Right lobe of liver (tissue), 6 donors: Measurements from ENCODE around the gene TREML1. TPM values are rescaled to one million over a fixed set of nuclear protein-coding genes. Genes with fewer than 3 reads are reported as not detected.

ENCODE experiments used
- ATAC-seq, 4 donors: fragments of 200-7000 bp; cut with Tn5 transposase; one replicate each; pipeline ENCODE4 v1.9.1; 2020; ENCODE audit warnings: mild to moderate bottlenecking in 4 of 4, moderate library complexity in 4 of 4
- DNase-seq, 3 donors: peaks; one replicate each; pipeline ENCODE4 v3.0.0-alpha.2; 2020
- H3K27ac ChIP-seq, 3 donors: fragments of 200-600 bp; one replicate each; pipeline ENCODE4 v1.8.0; 2022
- H3K27me3 ChIP-seq, 2 donors: fragments of 200-600 bp; one replicate each; pipeline ENCODE4 v1.8.0; 2022
- H3K36me3 ChIP-seq, 4 donors: fragments of 200-600 bp; sonication (generic) in 1 of 4; one replicate each; pipeline versions ENCODE4 v1.5.1 to v1.8.0; 2017 to 2022; ENCODE audit warnings: control low read depth in 1 of 4
- H3K4me1 ChIP-seq, 4 donors: fragments of 200-600 bp; sonication (generic) in 1 of 4; one replicate each; pipeline versions ENCODE4 v1.5.1 to v1.8.0; 2017 to 2022; ENCODE audit warnings: control low read depth in 1 of 4
- H3K4me3 ChIP-seq, 3 donors: fragments of 200-600 bp; one replicate each; pipeline ENCODE4 v1.8.0; 2022
- H3K9me3 ChIP-seq, 4 donors: fragments of 200-600 bp; sonication (generic) in 1 of 4; one replicate each; pipeline versions ENCODE4 v1.5.1 to v1.8.0; 2017 to 2022; ENCODE audit warnings: control low read depth in 1 of 4
- POLR2A ChIP-seq: fragments of 450-650 bp; IDR thresholded peaks from one replicate; pipeline ENCODE4 v1.6.1; 2017; ENCODE audit warnings: antibody characterized with exemption, mild to moderate bottlenecking
- WGBS: methylation state at CpG from one replicate; pipeline ENCODE4 v1.1.6; 2018; ENCODE audit warnings: low coverage, low lambda C conversion rate; ENCODE audit not compliant: insufficient coverage; ENCODE audit errors: missing lambda C conversion rate; 5-methylcytosine and 5-hydroxymethylcytosine counted together
- intact Hi-C, 2 donors: fragments of 100-400 bp; cut with DNase I; formaldehyde crosslinking; loops; one replicate each; pipeline versions ENCODE4 v1.11.2 to v1.14.1; 2022
- total RNA-seq, 6 experiments: library from RNA; depleted of rRNA in 2 of 6; stranded (reverse); fragments of >200 nt in 2 of 6; fragmentation: NEBNext Ultra II Directional in 3 of 6; extraction: Animal tissue kit (Norgen Biotek cat#: 25700) in 3 of 6; gene quantifications; one replicate each; pipeline versions ENCODE4 v1.1.0 to v1.2.4, GENCODE V29; 2016 to 2023
- TF ChIP-seq, protein P1 (sequence below), 4 donors: fragments of 200-600 bp in 3 of 4; fragments of 450-650 bp in 1 of 4; IDR thresholded peaks; one replicate each; pipeline versions ENCODE4 v1.5.1 to v1.8.0; 2016 to 2022; ENCODE audit warnings: antibody characterized with exemption in 4 of 4, mild to moderate bottlenecking in 2 of 4
- donor health status: DM: no; HTN: yes; CAD: no.
- donor health status: DM: no; HTN: no; CAD: no.
- donor health status: DM: no; HTN: no; CAD: no.
- donor health status: DM: no; HTN: yes; CAD: no.
- donor health status: DM: no; HTN: yes; CAD: no.

Gene TREML1
- total RNA-seq, 6 experiments from 2014 or later, result 0.43 to 0.62 (median 0.46) TPM; not detected in 3

DNA sequence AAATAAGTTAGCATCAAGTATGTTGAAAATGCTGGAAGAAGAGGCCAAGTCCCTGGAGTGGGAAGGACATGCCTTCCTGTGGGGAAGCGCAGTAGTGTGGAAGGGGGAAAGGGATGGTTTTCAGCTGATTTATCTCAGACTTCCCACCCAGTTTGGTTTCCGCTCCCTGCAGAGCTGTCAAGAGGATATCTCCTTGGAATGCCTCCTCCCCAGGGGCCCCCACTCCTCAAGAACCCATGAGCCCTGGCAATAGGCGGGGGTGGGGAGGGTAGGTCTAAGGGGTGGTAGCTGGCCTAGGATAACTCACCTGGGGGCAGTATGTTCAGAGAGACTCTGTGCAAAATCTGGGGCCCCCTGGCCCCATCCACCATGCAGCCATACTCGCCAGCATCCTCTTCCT lies 696 bp downstream of the TREML1 start:
- no peaks in the 10 kb centered on the region for H3K9me3 ChIP-seq
- no peak for ATAC-seq
- WGBS, result 94% methylated on average over 2 of the region's 4 CpGs
- no peak for DNase-seq
- TF ChIP-seq, protein P1, sequence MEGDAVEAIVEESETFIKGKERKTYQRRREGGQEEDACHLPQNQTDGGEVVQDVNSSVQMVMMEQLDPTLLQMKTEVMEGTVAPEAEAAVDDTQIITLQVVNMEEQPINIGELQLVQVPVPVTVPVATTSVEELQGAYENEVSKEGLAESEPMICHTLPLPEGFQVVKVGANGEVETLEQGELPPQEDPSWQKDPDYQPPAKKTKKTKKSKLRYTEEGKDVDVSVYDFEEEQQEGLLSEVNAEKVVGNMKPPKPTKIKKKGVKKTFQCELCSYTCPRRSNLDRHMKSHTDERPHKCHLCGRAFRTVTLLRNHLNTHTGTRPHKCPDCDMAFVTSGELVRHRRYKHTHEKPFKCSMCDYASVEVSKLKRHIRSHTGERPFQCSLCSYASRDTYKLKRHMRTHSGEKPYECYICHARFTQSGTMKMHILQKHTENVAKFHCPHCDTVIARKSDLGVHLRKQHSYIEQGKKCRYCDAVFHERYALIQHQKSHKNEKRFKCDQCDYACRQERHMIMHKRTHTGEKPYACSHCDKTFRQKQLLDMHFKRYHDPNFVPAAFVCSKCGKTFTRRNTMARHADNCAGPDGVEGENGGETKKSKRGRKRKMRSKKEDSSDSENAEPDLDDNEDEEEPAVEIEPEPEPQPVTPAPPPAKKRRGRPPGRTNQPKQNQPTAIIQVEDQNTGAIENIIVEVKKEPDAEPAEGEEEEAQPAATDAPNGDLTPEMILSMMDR (IDR thresholded peaks at IDR 0.05), result no peak
- TF ChIP-seq POLR2A, result no peak
- intact Hi-C loops, result no loop called here
- no peaks in the 10 kb centered on the region for H3K4me1 ChIP-seq
- H3K4me3 ChIP-seq, result no peak overlapping the region
- H3K36me3 ChIP-seq, result no peaks in the 10 kb centered on the region
- no peak overlapping the region for H3K27ac ChIP-seq
- H3K27me3 ChIP-seq, result no peaks in the 10 kb centered on the region

DNA sequence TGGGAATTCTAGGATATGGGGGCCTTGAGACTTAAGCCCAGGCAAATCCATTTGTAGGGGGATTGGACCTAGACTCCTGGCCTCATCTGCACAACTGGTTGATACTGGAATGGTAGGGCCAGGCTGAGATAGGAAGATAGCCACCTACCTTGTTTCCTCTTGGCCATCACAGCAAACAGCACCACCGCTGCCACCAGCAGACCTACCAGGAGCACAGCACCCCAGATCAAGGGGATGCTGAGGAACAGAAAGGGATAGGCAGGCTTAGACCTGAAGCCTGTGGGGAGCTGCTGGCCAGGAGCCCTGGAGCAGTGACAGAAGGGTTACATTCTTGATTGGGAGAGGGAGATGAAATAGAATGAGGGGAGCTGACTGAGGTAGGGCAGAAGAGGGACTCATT lies 3.5 kb downstream of the TREML1 start:
- H3K27me3 ChIP-seq, result no peaks in the 10 kb centered on the region
- DNase-seq, result no peak
- intact Hi-C loops, result no loop called here
- no peaks in the 10 kb centered on the region for H3K36me3 ChIP-seq
- no CpG with 5 or more reads among the region's 1 CpG for WGBS
- H3K27ac ChIP-seq, result no peak overlapping the region
- no peak for ATAC-seq
- no peak for TF ChIP-seq POLR2A
- TF ChIP-seq, protein P1 (IDR thresholded peaks at IDR 0.05), result no peak
- H3K4me1 ChIP-seq, result no peaks in the 10 kb centered on the region
- no peaks in the 10 kb centered on the region for H3K9me3 ChIP-seq
- no peak overlapping the region for H3K4me3 ChIP-seq

DNA sequence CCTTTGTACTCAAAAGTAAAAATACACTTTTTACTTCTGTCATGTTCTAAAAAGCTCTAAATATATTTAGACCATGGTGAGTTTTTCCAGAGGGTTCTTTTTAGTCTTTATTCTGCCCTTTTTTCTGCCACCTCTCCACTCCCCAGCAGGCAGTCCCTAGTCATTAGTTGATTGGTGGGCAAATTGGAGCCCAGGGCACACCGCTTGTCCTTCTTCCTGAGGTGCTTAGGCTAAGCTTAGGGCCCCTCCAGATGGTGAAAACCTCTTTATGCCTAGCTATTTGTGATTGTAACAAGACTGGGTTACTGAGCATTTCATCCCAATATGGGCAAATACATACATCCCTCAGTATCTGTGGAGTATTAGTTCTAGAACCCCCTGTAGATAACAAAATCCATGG lies 6.2 kb downstream of the TREML1 start:
- TF ChIP-seq, protein P1 (IDR thresholded peaks at IDR 0.05), result no peak
- TF ChIP-seq POLR2A, result no peak
- H3K4me1 ChIP-seq, result no peaks in the 10 kb centered on the region
- H3K36me3 ChIP-seq, result no peaks in the 10 kb centered on the region
- ATAC-seq (no peak), DNase-seq (no peak)
- no peaks in the 10 kb centered on the region for H3K9me3 ChIP-seq
- WGBS, result 100% methylated on average over 1 of the region's 1 CpG
- H3K27me3 ChIP-seq, result no peaks in the 10 kb centered on the region
- intact Hi-C loops, result no loop called here
- no peak overlapping the region for H3K4me3 ChIP-seq
- no peak overlapping the region for H3K27ac ChIP-seq

DNA sequence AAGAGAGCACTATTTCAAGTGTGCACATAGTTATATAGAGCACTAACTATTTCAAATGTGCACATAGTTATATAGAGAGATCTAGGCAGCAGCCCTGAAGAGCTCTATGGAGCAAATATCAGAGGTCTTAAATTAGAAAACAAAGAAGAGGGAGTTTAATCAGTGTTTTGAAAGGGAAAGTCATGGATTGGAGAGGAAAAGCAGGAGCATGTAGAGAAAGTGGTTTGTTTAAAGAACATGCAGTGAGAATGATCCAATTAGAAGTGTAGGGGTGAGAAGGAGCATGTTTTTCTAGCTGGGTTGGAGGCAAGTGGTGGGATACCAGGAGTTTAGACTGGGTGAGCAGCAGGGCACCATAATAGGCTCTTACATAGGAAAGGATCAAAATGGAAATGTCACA lies 17.2 kb downstream of the TREML1 start:
- no peak for TF ChIP-seq POLR2A
- TF ChIP-seq, protein P1 (IDR thresholded peaks at IDR 0.05), result no peak
- DNase-seq, result no peak
- intact Hi-C loops, result no loop called here
- Histone ChIP-seq H3K4me1 (no peaks in the 10 kb centered on the region), H3K27ac (no peak overlapping the region), H3K4me3 (no peak overlapping the region), H3K9me3 (no peaks in the 10 kb centered on the region), H3K27me3 (no peaks in the 10 kb centered on the region), H3K36me3 (no peaks in the 10 kb centered on the region)
- no peak for ATAC-seq

DNA sequence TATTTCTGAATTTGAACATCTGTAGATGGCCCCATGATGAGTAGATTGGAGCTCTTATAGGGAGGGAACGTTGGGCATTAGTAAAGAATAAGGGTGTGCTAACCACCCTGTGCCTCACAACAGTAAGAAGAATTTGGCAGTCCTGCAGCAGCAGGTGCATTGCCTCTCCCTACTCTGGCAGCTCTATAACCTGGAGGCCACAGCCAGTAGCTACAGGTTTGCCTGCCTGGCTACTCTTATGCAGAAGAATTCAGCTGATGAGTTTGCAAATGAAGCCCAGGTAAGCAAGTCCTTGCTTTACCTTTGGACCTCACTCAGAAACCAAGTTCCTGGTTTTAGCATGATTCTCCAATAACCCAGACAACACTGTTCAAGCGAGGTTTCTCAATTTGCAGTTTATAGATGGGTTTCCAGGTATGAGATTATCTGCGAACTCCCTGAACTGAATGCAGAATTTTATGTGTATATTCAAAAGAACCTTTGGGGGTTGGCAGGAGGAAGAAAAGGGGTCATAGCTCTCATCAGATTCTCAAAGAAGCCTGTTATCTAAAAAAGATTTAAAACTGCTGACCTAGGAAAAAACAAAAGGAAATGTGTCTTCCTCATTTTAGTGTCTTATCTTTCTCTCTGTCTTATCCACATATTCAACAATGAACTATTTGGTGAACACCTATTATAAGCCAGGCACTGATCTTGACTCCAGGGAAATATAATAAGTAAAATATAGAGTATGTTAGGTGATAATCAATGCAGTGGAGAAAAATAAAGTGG lies 18.9 kb downstream of the TREML1 start:
- TF ChIP-seq, protein P1 (IDR thresholded peaks at IDR 0.05), result no peak
- no peak for TF ChIP-seq POLR2A
- WGBS, result 92% methylated on average over 3 of the region's 3 CpGs
- H3K4me1 ChIP-seq, result no peaks in the 10 kb centered on the region
- H3K27me3 ChIP-seq, result no peaks in the 10 kb centered on the region
- H3K36me3 ChIP-seq, result no peaks in the 10 kb centered on the region
- DNase-seq (no peak), ATAC-seq (no peak)
- intact Hi-C loops, result no loop called here
- H3K4me3 ChIP-seq, result no peak overlapping the region
- H3K9me3 ChIP-seq, result no peaks in the 10 kb centered on the region
- no peak overlapping the region for H3K27ac ChIP-seq
